Right lobe of liver (tissue), 6 donors: ENCODE results near the gene MTLN. TPM values are rescaled to one million over a fixed set of nuclear protein-coding genes. Genes with fewer than 3 reads are reported as not detected.

ENCODE experiments used
- ATAC-seq, 4 donors: fragments of 200-7000 bp; cut with Tn5 transposase; one replicate each; pipeline ENCODE4 v1.9.1; 2020; ENCODE audit warnings: mild to moderate bottlenecking in 4 of 4, moderate library complexity in 4 of 4
- DNase-seq, 3 donors: peaks; one replicate each; pipeline ENCODE4 v3.0.0-alpha.2; 2020
- H3K27ac ChIP-seq, 3 donors: fragments of 200-600 bp; one replicate each; pipeline ENCODE4 v1.8.0; 2022
- H3K27me3 ChIP-seq, 2 donors: fragments of 200-600 bp; one replicate each; pipeline ENCODE4 v1.8.0; 2022
- H3K36me3 ChIP-seq, 4 donors: fragments of 200-600 bp; sonication (generic) in 1 of 4; one replicate each; pipeline versions ENCODE4 v1.5.1 to v1.8.0; 2017 to 2022; ENCODE audit warnings: control low read depth in 1 of 4
- H3K4me1 ChIP-seq, 4 donors: fragments of 200-600 bp; sonication (generic) in 1 of 4; one replicate each; pipeline versions ENCODE4 v1.5.1 to v1.8.0; 2017 to 2022; ENCODE audit warnings: control low read depth in 1 of 4
- H3K4me3 ChIP-seq, 3 donors: fragments of 200-600 bp; one replicate each; pipeline ENCODE4 v1.8.0; 2022
- H3K9me3 ChIP-seq, 4 donors: fragments of 200-600 bp; sonication (generic) in 1 of 4; one replicate each; pipeline versions ENCODE4 v1.5.1 to v1.8.0; 2017 to 2022; ENCODE audit warnings: control low read depth in 1 of 4
- CTCF ChIP-seq, 4 donors: fragments of 200-600 bp in 3 of 4; fragments of 450-650 bp in 1 of 4; IDR thresholded peaks; one replicate each; pipeline versions ENCODE4 v1.5.1 to v1.8.0; 2016 to 2022; ENCODE audit warnings: antibody characterized with exemption in 4 of 4, mild to moderate bottlenecking in 2 of 4
- POLR2A ChIP-seq: fragments of 450-650 bp; IDR thresholded peaks from one replicate; pipeline ENCODE4 v1.6.1; 2017; ENCODE audit warnings: antibody characterized with exemption, mild to moderate bottlenecking
- WGBS: methylation state at CpG from one replicate; pipeline ENCODE4 v1.1.6; 2018; ENCODE audit warnings: low coverage, low lambda C conversion rate; ENCODE audit not compliant: insufficient coverage; ENCODE audit errors: missing lambda C conversion rate; 5-methylcytosine and 5-hydroxymethylcytosine counted together
- intact Hi-C, 2 donors: fragments of 100-400 bp; cut with DNase I; formaldehyde crosslinking; loops; one replicate each; pipeline versions ENCODE4 v1.11.2 to v1.14.1; 2022
- total RNA-seq, 6 experiments: library from RNA; depleted of rRNA in 2 of 6; stranded (reverse); fragments of >200 nt in 2 of 6; fragmentation: NEBNext Ultra II Directional in 3 of 6; extraction: Animal tissue kit (Norgen Biotek cat#: 25700) in 3 of 6; gene quantifications; one replicate each; pipeline versions ENCODE4 v1.1.0 to v1.2.4, GENCODE V29; 2016 to 2023
- donor health status: DM: no; HTN: yes; CAD: no.
- donor health status: DM: no; HTN: no; CAD: no.
- donor health status: DM: no; HTN: no; CAD: no.
- donor health status: DM: no; HTN: yes; CAD: no.
- donor health status: DM: no; HTN: yes; CAD: no.

Gene MTLN
- total RNA-seq, 6 experiments from 2014 or later: 25.4 to 64.0 (median 38.0) TPM

GRCh38 chr2:110180036-110180435 lies 32.3 kb downstream of the MTLN start:
- ATAC-seq: no peak

GRCh38 chr2:110173523-110173922 lies 38.8 kb downstream of the MTLN start:
- no peak for DNase-seq
- Histone ChIP-seq H3K9me3 (no peaks in the 10 kb centered on the region), H3K27ac (no peak overlapping the region), H3K27me3 (no peaks in the 10 kb centered on the region), H3K36me3 (no peaks in the 10 kb centered on the region), H3K4me3 (no peak overlapping the region), H3K4me1 (no peaks in the 10 kb centered on the region)
- intact Hi-C loops: no loop called here
- no peak for ATAC-seq
- 90% methylated on average over 1 of the region's 1 CpG for WGBS
- TF ChIP-seq CTCF (IDR thresholded peaks at IDR 0.05) (no peak), POLR2A (no peak)

More at GRCh38 chr2:110180036-110180435, 32.3 kb downstream of the MTLN start:
- TF ChIP-seq POLR2A: no peak
- Histone ChIP-seq H3K4me3 (no peak overlapping the region), H3K27ac (no peak overlapping the region), H3K9me3 (no peaks in the 10 kb centered on the region), H3K36me3 (no peaks in the 10 kb centered on the region), H3K4me1 (no peaks in the 10 kb centered on the region), H3K27me3 (no peaks in the 10 kb centered on the region)
- DNase-seq: no peak
- intact Hi-C loops: no loop called here

GRCh38 chr2:110172506-110172905 lies 39.8 kb downstream of the MTLN start:
- H3K4me1 ChIP-seq: no peaks in the 10 kb centered on the region
- no peak for TF ChIP-seq POLR2A
- TF ChIP-seq CTCF (IDR thresholded peaks at IDR 0.05): no peak
- H3K36me3 ChIP-seq: no peaks in the 10 kb centered on the region
- H3K9me3 ChIP-seq: no peaks in the 10 kb centered on the region
- ATAC-seq: no peak
- intact Hi-C loops: no loop called here
- H3K4me3 ChIP-seq: no peak overlapping the region
- DNase-seq: no peak
- H3K27me3 ChIP-seq: no peaks in the 10 kb centered on the region
- no peak overlapping the region for H3K27ac ChIP-seq
- 93% methylated on average over 6 of the region's 6 CpGs for WGBS

- intact Hi-C loops: no loop called here
- no peak overlapping the region for H3K4me3 ChIP-seq
- TF ChIP-seq CTCF (IDR thresholded peaks at IDR 0.05): no peak
- ATAC-seq (no peak), DNase-seq (no peak)
- no peak overlapping the region for H3K27ac ChIP-seq
- H3K4me1 ChIP-seq: no peaks in the 10 kb centered on the region
- no peaks in the 10 kb centered on the region for H3K27me3 ChIP-seq
- 75% methylated on average over 3 of the region's 3 CpGs for WGBS
- no peaks in the 10 kb centered on the region for H3K9me3 ChIP-seq
- no peaks in the 10 kb centered on the region for H3K36me3 ChIP-seq
These were observed 42.2 kb downstream of the MTLN start for GRCh38 chr2:110170102-110170501.

GRCh38 chr2:110167326-110168000 lies 44.9 kb downstream of the MTLN start:
- DNase-seq (no peak), ATAC-seq (no peak)
- TF ChIP-seq POLR2A: no peak
- no peak for TF ChIP-seq CTCF (IDR thresholded peaks at IDR 0.05)
- Histone ChIP-seq H3K27me3 (no peaks in the 10 kb centered on the region), H3K9me3 (no peaks in the 10 kb centered on the region), H3K4me1 (no peaks in the 10 kb centered on the region), H3K4me3 (no peak overlapping the region), H3K36me3 (no peaks in the 10 kb centered on the region), H3K27ac (no peak overlapping the region)
- 59% methylated on average over 5 of the region's 5 CpGs for WGBS
- intact Hi-C loops: no loop called here
